Measurements from ENCODE around the gene CHST11. TPM values are rescaled to one million over a fixed set of nuclear protein-coding genes. Genes with fewer than 3 reads are reported as not detected.

CHST11 gene
- polyA plus RNA-seq, 1 donor (not counting 4 experiments of a cell fraction or from before 2014, with no cell fraction given) = 11.9 TPM

DNA sequence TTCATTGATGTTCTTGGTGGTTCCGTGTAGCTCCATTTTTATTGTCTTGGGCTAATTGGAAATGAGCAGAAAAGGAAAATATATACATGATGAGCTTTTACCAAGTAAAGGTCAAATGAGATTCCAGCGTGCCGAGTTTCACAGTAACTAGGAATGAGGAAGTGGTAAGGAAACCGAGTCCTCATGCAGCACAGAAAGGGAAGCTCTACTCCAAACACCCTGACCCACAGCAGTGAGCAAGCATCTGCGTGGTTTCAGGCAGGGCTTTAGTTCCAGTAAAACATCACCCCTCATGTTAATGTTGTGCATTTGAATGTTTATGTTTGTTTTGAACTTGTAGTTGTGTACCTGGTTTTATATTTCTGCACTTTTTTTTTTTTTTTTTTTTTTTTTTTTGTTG is 293.3 kb downstream of the CHST11 start:
- Histone ChIP-seq H3K9me1 (ENCODE audit: control insufficient read depth, extremely low read depth, insufficient read depth, low read length) (no peaks in the 10 kb centered on the region), H3K27me3 (ENCODE audit: control insufficient read depth, extremely low read depth, insufficient read depth, low read length) (no peaks in the 10 kb centered on the region), H3K4me3 (ENCODE audit: control insufficient read depth in 2 of 3, extremely low read depth in 1 of 3, insufficient read depth in 2 of 3, low read depth in 1 of 3, low read length in 3 of 3) (no peak overlapping the region), H2AFZ (ENCODE audit: control insufficient read depth, low read length) (no peak overlapping the region), H4K20me1 (ENCODE audit: control insufficient read depth, extremely low read depth, insufficient read depth, low read length) (no peaks in the 10 kb centered on the region), H3K4me2 (ENCODE audit: control insufficient read depth, extremely low read depth, insufficient read depth, low read depth, low read length) (no peak overlapping the region), H3K27ac (ENCODE audit: control insufficient read depth, insufficient read depth, low read length) (no peak overlapping the region), H3K79me2 (ENCODE audit: control insufficient read depth, insufficient read depth, low read length) (no peaks in the 10 kb centered on the region), H3K36me3 (ENCODE audit: control insufficient read depth in 2 of 2, extremely low read depth in 1 of 2, insufficient read depth in 2 of 2, low read length in 2 of 2) (no peaks in the 10 kb centered on the region), H3K9ac (ENCODE audit: control insufficient read depth, extremely low read depth, insufficient read depth, low read length) (no peak overlapping the region), H3K9me3 (ENCODE audit: control insufficient read depth, low read depth, low read length) (no peaks in the 10 kb centered on the region), H3K4me1 (ENCODE audit: control insufficient read depth, extremely low read depth, insufficient read depth, low read length) (peaks cover 12% of the 10 kb centered on the region)
- TF ChIP-seq EZH2 (IDR thresholded peaks at IDR 0.05; ENCODE audit: low read length) = no peak
- TF ChIP-seq, protein P1, sequence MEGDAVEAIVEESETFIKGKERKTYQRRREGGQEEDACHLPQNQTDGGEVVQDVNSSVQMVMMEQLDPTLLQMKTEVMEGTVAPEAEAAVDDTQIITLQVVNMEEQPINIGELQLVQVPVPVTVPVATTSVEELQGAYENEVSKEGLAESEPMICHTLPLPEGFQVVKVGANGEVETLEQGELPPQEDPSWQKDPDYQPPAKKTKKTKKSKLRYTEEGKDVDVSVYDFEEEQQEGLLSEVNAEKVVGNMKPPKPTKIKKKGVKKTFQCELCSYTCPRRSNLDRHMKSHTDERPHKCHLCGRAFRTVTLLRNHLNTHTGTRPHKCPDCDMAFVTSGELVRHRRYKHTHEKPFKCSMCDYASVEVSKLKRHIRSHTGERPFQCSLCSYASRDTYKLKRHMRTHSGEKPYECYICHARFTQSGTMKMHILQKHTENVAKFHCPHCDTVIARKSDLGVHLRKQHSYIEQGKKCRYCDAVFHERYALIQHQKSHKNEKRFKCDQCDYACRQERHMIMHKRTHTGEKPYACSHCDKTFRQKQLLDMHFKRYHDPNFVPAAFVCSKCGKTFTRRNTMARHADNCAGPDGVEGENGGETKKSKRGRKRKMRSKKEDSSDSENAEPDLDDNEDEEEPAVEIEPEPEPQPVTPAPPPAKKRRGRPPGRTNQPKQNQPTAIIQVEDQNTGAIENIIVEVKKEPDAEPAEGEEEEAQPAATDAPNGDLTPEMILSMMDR (optimal IDR thresholded peaks at IDR 0.05 in 1 of 3, IDR thresholded peaks at IDR 0.05 in 1 of 3, conservative IDR thresholded peaks at IDR 0.05 in 1 of 3; ENCODE audit: extremely low read depth in 1 of 3, insufficient read depth in 2 of 3, low read length in 3 of 3) = no peak
- dilution Hi-C loops (cut with MboI; ENCODE audit: extremely low pct_ligation_motif_present, low sequenced_read_pairs) = no loop called here
- DNase-seq (ENCODE audit: low read depth, low spot score) (no peak), FAIRE-seq (no peak)

DNA sequence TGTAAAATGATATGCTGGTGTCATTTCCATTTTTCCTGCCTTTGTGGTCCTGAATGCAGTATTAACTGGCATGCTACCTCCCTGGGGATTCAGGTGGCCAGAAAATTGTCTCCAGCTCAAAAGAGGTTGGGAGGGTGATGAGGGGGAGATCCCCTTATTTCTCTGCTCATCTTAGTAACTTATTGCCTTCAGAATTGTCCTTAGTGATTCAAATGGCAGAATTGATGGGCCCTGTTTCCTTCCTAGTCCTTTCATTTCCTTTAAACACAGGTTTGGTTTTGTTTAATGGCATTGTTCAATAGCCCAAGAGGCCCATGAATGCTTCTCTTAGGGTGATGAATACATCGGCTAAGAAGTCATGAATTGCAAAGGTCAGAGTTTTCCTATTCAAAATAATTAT is 294.4 kb downstream of the CHST11 start:
- H3K9me3 ChIP-seq (ENCODE audit: control insufficient read depth, low read depth, low read length) = no peaks in the 10 kb centered on the region
- DNase-seq (ENCODE audit: low read depth, low spot score) = no peak
- dilution Hi-C loops (cut with MboI; ENCODE audit: extremely low pct_ligation_motif_present, low sequenced_read_pairs) = no loop called here
- H3K27me3 ChIP-seq (ENCODE audit: control insufficient read depth, extremely low read depth, insufficient read depth, low read length) = no peaks in the 10 kb centered on the region
- TF ChIP-seq EZH2 (IDR thresholded peaks at IDR 0.05; ENCODE audit: low read length) = no peak
- TF ChIP-seq, protein P1 (optimal IDR thresholded peaks at IDR 0.05 in 1 of 3, IDR thresholded peaks at IDR 0.05 in 1 of 3, conservative IDR thresholded peaks at IDR 0.05 in 1 of 3; ENCODE audit: extremely low read depth in 1 of 3, insufficient read depth in 2 of 3, low read length in 3 of 3) = no peak
- H3K9me1 ChIP-seq (ENCODE audit: control insufficient read depth, extremely low read depth, insufficient read depth, low read length) = no peaks in the 10 kb centered on the region
- no peak overlapping the region for H3K27ac ChIP-seq (ENCODE audit: control insufficient read depth, insufficient read depth, low read length)
- peaks cover 12% of the 10 kb centered on the region for H3K4me1 ChIP-seq (ENCODE audit: control insufficient read depth, extremely low read depth, insufficient read depth, low read length)
- no peak for FAIRE-seq
- H3K9ac ChIP-seq (ENCODE audit: control insufficient read depth, extremely low read depth, insufficient read depth, low read length) = no peak overlapping the region
- H4K20me1 ChIP-seq (ENCODE audit: control insufficient read depth, extremely low read depth, insufficient read depth, low read length) = no peaks in the 10 kb centered on the region
- H2AFZ ChIP-seq (ENCODE audit: control insufficient read depth, low read length) = no peak overlapping the region
- no peaks in the 10 kb centered on the region for H3K79me2 ChIP-seq (ENCODE audit: control insufficient read depth, insufficient read depth, low read length)
- no peaks in the 10 kb centered on the region for H3K36me3 ChIP-seq (ENCODE audit: control insufficient read depth in 2 of 2, extremely low read depth in 1 of 2, insufficient read depth in 2 of 2, low read length in 2 of 2)
- H3K4me3 ChIP-seq (ENCODE audit: control insufficient read depth in 2 of 3, extremely low read depth in 1 of 3, insufficient read depth in 2 of 3, low read depth in 1 of 3, low read length in 3 of 3) = no peak overlapping the region
- no peak overlapping the region for H3K4me2 ChIP-seq (ENCODE audit: control insufficient read depth, extremely low read depth, insufficient read depth, low read depth, low read length)
